Fibroblast of peridontal ligament (primary cell): ENCODE results near the gene GRIFIN.
"Not testable (repeated sequence)": the region's sequence is repeated elsewhere in the genome, so short reads cannot be mapped to it uniquely, and the experiment has no call there.

Source experiments
- DNase-seq: peaks from one replicate; pipeline ENCODE4 v3.0.0-alpha.2; 2010; ENCODE audit errors: extremely low read depth

Gene GRIFIN

GRCh38 chr7:2478399-2478785 is 2.2 kb upstream of the GRIFIN start:
- DNase-seq, result peak; percentile 51

DNA sequence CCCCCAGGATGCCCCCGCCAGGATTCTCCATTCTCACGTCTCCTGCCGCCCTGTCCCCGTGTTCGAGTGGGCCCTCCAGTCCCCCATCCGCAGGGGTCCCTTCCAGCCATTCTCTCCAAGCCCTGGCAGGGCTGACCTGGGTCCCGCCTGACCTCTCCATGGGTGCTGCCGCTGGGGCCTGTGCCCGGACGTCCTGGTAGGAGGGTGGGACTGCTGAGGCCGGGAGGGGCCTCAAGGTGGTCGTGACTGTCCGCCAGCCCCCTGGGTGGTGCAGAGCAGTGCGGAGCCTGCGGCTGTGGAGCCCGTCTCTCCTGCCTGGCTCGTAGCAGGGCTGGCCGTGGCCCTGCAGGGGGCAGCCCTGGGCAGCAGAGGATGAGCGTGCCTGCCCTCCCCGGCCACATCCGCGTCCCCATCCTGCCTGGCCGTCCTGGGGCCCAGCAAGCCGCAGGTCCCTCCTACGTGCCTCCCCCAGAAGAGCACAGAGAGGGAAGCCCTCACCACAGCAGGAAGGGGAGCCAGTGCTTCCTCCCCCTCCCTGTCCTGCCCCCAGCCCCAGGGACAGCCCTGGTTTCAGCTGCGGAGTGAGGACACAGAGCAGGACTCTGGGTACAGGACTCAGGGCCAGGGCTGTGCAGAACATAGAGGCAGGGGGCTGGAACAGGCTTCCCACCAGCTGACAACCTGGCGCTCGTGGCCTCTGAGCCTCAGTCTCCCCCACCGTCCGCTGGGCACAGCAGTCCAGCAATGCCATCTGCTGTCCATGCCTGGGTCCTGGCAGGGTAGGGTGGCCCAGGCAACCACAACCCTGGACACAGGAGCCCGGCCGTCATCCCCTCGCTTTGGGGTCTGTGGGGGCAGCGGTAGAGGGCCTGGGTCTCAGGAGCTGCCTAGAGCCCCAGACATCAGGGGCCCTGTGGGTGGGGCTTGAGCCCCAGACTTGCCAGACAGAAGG is 1.5 kb upstream of the GRIFIN start:
- peak; percentile 34 for DNase-seq

DNA sequence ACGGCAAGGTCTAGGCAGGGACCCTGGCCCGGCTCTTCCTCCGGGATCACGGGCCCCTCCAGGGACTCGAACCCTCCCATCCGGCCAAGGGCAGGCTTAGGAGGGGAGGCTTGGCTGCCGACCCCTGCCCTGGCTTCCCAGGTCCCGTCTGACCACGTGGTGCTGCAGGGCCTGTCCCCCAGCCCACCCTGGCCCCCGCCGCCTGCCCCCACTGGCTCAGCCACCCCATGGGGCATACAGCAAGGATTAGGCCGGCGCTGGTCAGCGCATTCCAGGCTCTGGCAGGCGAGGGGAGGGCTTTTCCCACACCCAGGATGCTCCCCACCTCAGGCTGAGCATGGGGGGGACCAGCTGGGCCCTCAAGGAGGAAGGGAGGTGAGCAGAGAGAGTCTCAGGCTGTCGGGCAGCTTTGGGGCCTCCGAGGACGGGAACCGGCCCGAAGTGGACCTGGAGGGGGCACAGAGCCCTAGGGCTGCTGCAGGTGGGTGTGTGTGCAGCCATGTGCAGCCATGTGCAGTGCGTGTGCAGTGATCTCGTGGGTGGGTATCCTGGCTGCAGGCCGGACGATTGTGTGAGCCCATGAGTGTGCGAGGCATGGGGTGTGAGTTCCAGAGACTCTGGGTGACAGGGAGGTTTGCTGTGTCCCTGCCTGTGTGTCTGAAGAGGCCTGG is 713 bp upstream of the GRIFIN start:
- no peak for DNase-seq

GRCh38 chr7:2475678-2476015 is 551 bp downstream of the GRIFIN start:
- DNase-seq, result no peak

DNA sequence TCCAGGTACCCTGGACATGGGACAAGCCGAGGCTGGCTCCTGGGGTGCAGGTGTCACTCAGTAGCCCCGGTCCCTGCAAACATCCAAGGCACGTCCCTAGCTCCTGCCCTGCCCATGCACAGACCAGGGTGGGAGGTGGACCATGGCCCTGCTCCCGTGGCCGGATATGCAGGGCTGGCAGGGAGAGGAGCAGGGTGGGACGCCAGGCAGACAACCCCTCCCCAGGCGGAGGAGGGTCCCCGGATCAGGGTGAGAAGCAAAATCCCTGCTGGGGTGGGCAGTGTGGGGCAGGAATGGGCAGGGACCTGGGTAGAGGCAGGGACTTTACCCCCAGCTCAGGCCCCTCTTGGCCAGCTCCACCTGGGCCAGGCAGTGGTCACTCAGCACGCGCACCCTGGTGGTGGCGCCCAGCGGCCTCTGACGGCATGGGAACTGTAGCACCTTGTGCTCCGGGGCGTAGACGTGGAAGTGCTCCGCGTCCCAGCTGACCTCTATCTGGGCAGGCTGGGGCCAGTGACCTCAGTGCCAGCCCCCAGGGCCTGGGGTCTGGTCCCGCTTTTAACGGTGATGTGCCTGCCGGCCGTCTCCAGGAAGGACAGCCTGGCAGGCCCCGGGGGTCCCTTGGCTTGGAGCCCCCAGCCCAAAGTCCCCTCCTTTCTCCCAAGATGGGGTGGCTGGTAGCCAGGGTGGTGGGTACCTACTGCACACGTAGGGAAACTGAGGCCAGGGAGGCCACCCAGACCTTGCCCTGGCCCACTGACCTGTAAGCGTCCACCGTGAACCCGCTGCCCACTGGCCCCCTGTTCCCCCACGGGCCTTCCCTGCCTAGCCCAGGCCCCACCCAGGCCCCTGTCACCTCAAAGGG is 1.2 kb downstream of the GRIFIN start:
- DNase-seq, result no peak

DNA sequence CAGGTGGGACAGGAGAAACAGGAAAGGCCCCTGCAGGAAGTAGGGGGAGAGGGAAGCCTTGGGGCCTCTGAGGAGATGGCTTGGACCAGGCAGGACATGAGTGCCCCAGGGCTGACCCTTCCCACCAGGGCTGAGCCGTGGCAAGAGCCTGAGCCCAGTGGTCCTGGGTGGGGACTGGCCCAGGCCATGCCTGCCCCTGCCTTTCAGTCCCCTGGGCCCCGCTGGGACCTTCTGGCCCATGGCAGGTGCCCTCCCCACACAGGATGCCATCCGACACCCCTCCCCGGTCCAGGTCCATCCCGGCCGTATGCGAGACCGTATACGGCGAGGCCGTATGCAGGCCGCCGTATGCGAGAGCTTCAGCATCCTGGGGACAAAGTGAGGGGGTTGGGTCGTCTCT is 2.0 kb downstream of the GRIFIN start:
- no peak for DNase-seq

GRCh38 chr7:2473496-2474180 is 2.6 kb downstream of the GRIFIN start:
- DNase-seq, result no peak

DNA sequence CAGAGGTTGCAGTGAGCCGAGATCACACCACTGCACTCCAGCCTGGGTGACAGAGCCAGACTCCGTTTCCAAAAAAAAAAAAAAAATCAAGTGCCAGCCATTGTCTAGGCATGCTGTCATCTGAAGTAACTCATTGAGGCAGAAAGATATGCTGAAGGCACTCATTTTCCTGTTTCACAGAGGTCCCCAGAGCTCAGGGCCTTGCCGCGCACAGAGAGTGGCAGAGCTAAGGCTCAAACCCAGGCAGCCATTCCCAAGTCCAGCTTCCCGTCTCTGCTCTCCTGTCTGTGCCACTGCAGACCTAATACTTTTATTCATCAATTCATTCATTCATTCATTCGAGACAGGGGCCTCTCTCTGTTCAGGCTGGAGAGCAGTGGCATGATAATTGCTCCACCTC is 3.5 kb downstream of the GRIFIN start:
- DNase-seq, result no peak

DNA sequence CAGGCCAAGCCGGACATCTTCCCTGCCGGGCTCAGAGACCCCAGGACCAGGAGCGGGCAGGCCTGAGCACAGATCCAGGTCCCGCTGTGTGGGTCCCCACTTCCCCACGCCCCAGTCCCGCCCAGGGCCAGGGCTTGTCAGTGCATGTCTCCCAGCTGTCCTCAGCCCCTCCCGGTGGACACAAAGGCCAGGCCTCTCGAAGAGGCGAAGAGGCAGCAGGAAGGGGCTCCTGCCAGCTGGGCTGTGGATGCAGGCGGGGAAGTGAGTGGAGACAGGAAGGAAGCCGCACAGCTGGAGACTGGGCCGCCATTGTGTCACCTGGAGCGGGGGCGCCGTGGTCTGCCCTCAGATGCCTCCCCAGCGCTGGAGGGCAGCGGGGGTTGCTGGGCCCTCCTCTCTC is 4.8 kb downstream of the GRIFIN start:
- DNase-seq, result no peak

- DNase-seq, result no peak
These were observed 5.2 kb downstream of the GRIFIN start for GRCh38 chr7:2471022-2471329.

- no peak for DNase-seq
These were observed 5.8 kb downstream of the GRIFIN start for GRCh38 chr7:2470204-2471021.

- not testable (repeated sequence) for DNase-seq
These were observed 6.6 kb downstream of the GRIFIN start for GRCh38 chr7:2469460-2470203.

DNA sequence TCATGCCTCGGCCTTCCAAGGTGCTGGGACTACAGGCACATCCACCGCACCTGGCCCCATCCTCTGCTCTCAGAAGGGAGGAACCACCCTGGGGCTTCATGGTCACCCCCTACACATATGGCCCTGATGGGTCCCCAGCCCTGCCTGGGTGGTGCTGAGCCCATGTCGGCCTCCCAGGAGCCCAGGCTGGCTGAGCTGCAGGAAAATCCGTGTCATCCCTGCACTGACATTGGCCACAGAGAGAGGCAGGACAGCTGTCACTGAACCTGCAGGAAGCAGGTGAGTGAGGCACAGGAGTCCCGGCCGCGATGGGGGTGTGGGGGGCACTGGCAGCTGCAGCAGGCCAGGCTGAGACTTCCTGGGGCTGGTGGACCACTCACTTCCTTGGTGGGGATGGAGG is 8.0 kb downstream of the GRIFIN start:
- no peak for DNase-seq

- no peak for DNase-seq
These were observed 9.5 kb downstream of the GRIFIN start for GRCh38 chr7:2466675-2467074.

- DNase-seq, result no peak
These were observed 10.3 kb downstream of the GRIFIN start for GRCh38 chr7:2465928-2466327.

DNA sequence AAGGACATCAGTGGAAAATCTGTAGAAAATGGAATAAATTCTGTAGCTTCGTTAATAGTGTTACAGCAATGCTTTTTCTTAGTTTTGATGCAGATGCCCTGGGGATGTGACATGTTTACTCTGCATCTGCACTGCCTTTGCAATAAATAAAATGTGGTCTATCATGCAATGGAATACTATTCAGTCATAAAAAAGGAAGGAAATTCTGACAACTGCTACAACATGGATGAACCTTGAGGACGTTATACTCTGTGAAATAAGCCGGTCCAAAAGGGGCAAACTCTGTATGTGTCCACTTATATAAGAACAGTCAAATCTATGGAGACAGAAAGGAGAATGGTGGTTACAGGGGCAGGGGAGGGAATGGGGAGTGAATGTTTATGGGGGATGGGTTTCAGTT is 13.5 kb downstream of the GRIFIN start:
- no peak for DNase-seq

DNA sequence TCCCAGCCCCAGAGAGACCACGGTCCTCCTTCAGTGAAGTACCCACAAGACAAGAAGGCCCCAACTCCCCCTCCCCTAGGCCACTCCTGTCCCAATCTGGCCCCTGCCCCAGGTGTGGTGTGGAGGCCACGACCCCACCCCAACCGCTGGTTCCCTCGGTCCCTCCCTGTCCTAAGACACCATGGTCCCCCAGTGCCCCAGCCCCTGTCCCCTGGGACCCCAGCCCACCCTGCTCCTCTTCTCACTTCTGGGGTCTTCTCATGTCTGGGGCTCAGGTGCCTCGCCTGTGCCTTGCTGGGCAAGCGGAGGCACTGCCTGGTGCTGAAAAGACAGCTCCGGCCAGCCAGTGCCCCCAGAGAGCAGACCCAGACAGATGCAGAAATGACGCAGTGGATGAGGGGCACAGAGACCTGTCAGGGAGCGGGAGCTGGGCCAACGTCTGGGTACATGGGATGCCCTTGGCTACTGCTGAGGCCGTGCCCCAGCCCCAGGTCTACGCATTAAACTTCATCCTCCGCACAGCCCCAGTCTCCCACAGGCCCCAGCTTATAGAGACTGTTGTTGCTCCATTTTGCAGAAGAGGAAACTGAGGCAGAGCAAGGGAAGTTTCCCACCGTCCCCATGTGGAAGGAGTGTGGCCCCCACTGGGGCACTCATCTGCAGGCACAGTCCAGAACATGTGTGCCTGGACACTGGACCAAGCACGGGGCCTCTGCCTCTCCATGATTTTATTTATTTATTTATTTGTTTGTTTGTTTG is 14.8 kb downstream of the GRIFIN start:
- no peak for DNase-seq

DNA sequence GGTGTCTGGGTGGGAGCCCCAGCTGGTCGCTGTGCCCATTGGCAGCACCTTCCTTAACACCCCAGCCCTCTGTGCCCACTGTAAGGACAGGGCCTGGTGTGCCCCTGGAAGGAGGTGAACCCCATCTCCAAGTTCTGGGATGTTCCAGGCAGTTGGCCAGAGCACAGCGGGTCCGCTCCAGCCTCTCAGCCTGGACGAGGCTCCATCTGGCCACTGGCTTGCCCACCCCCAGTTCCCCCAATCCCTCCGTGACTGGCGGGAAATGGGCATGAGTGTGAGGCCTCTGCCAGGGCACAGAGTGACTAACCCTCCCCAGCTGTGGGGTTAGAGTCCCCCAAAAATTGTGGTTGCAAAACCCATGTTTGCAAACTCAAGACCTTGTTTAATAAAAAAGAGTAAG is 15.6 kb downstream of the GRIFIN start:
- DNase-seq, result no peak

- DNase-seq, result no peak
These were observed 16.0 kb downstream of the GRIFIN start for GRCh38 chr7:2460188-2460587.

- DNase-seq, result no peak
These were observed 16.5 kb downstream of the GRIFIN start for GRCh38 chr7:2459674-2460073.
